HG02884 (cell line): ENCODE measurements around the gene LDAH.
"Not testable (repeated sequence)": the region's sequence is repeated elsewhere in the genome, so short reads cannot be mapped to it uniquely, and the experiment has no call there.

Experiments used
- ATAC-seq: cut with Tn5 transposase; IDR thresholded peaks from one replicate; pipeline ENCODE4 v1.9.1; 2021; ENCODE audit warnings: mild to moderate bottlenecking, moderate library complexity; ENCODE audit not compliant: unreplicated experiment

The LDAH gene

DNA sequence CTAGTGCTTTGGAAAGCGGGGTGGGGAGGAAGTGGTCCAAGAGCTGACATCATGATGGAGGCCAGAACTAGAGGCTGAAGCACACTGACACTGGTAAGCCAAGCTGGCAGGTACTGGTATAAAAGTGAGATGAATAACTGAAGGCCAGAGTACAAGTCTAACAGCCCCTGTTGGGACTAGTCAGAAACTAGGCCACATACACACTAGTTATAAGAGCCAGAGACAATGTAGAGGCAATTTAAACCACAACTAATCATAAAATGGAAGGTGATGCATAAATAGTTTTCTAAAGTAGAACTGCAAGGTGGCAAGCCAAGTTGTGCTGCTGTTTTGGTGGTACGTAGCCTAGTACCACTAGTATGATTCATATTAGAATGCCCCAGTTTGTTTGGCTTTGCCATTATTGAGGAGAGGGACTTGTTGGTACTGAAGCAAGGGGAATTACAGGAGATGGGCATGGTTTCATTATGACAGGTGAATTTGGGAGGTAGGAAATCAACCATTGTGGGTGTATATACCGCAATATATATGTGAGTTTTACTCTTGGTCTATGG is 98.3 kb downstream of the LDAH start:
- ATAC-seq, result no peak

DNA sequence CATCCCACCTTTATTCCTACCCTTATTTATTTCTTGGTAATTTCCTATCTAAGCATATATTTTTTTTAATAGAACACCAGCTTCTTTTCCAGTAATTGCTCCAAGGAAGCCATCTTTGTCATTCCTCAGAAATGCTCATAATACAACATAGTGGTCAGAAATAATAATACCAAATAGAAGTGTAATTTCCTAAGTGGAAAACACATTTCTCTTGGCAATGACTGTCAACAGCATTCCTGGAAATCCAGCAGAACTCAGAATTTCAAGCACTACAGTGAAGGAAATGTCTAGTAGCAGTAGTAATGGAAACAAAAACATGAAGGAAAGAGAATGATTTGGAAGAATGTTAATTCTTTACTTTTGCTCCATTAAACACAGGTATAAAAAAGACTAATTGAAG is 99.4 kb downstream of the LDAH start:
- ATAC-seq, result no peak

DNA sequence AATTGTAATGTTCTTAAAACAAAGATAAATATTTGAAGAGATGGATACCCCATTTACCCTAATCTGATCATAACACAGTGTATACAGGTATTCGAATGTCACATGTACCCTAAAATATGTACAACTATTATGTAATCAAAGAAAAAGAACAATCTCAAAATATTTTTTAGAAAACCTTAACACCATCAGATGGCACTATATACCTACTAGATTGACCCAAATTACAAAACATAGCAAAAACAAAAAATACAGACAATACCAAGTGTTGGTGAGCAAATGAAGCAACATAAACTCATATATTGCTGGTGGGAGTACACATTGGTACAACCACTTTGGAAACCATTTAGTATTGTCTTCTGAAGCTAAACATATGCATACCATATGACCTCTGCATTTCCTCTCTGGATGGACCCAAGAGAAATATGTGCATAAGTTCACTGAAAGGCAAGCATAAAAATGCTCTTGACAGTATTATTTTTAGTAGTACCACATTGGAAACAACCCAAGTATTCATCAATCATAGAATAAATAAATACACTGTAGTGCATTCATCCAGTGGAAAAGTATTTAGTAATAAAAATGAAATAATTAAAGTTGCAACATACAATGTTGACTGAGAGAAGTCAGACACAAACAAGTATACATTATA is 100.2 kb downstream of the LDAH start:
- ATAC-seq, result no peak

DNA sequence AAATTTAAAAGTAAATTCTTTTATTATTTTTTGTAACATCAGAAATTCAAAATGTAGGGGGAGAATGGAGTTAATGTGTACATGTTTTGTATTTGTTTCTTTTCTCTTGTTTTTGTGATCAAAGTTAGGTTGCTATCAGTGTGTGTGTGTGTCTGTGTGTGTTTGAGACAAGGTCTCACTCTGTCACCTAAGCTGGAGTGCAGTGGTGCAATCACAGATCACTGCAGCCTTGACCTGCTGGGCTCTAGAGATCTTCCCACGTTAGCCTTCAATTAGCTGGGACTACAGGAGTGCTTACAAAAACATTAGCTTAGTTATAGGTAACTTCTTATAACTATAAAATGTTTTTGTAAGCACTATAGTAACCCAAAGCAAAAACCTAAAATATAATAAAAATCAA is 105.3 kb downstream of the LDAH start:
- ATAC-seq, result no peak

DNA sequence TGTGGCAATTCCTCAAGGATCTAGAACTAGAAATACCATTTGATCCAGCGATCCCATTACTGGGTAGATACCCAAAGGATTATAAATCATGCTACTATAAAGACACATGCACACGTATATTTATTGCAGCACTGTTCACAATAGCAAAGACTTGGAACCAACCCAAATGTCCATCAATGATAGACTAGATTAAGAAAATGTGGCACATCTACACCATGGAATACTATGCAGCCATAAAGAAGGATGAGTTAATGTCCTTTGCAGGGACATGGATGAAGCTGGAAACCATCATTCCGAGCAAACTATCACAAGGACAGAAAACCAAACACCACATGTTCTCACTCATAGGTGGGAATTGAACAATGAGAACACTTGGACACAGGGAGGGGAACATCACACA is 106.7 kb downstream of the LDAH start:
- ATAC-seq, result not testable (repeated sequence)

DNA sequence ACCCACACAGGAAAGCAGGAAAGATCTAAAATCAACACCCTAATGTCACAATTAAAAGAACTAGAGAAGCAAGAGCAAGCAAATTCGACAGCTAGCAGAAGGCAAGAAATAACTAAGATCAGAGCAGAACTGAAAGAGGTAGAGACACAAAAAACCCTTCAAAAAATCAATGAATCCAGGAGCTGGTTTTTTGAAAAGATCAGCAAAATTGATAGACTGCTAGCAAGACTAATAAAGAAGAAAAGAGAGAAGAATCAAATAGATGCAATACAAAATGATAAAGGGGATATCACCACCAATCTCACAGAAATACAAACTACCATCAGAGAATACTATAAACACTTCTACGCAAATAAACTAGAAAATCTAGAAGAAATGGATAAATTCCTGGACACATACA is 108.5 kb downstream of the LDAH start:
- ATAC-seq, result not testable (repeated sequence)

DNA sequence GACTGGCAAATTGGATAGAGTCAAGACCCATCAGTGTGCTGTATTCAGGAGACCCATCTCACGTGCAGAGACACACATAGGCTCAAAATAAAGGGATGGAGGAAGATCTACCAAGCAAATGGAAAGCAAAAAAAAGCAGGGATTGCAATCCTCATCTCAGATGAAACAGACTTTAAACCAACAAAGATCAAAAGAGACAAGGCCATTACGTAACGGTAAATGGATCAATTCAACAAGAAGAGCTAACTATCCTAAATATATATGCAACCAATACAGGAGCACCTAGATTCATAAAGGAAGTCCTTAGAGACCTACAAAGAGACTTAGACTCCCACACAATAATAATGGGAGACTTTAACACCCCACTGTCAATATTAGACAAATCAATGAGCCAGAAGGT is 109.3 kb downstream of the LDAH start:
- ATAC-seq, result not testable (repeated sequence)

DNA sequence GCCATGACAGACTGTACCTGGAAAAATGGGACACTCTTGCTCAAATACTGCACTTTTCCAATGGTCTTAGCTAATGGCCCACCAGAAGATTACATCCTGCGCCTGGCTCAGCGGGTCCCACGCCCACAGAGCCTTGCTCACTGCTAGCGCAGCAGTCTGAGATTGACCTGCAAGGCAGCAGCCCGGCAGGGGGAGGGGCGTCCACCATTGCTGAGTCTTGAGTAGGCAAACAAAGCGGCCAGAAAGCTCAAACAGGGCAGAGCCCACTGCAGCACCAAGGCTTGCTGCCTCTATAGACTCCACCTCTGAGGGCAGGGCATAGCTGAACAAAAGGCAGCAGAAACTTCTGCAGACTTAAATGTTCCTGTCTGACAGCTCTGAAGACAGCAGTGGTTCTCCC is 111.3 kb downstream of the LDAH start:
- not testable (repeated sequence) for ATAC-seq

DNA sequence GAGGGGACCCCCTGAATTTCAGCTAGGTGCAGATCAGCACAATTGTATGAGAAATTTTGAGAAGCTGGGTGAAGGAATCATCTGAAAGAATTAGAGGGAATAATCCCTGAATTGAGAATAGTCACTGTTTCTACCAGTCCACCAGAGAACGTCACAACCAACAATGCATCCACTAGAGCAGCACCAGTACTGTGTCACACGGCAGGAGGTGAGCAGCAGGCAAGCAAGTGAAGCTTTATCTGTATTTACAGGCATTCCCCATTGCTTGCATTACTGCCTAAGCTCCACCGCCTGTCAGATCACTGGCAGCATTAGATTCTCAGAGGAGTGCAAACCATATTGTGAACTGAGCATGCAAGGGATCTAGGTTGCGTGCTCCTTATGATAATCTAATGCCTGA is 115.3 kb downstream of the LDAH start:
- ATAC-seq, result no peak

DNA sequence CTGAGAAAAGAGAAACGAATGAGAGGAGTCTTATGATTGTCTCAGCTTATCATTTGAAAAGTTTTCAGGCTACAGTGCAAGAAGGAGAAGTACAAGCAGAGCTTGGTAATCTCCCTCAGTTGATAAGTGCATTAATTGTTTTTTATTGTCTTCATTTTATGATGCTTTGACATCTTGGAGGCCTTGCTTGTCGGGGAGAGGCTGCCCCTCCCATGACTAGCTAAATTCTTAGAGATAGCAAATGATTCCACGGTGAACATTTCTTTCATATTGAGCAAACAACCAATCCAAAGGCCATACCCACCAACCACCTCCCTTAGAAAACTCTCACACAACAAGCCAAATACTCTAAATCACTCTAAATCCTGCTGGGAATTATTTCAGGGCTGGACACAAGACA is 116.1 kb downstream of the LDAH start:
- no peak for ATAC-seq

DNA sequence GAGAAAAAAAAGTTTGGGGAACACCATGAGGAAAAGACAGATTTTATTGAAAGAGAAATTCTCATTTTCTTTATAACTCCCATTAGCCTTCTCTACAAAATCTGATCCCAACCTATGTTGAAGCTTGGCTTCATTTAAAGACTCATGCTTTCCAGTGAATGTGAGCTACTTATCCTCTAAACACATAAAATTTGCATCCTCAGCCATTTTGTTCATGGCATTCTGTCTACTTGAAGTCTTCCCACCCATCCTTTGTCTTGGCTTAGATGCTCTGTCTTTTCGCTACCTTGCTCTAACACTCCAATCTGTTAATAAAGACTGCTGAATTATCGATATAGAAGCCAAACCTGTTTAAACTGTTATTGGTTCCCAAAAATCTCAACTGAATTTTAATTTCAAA is 116.7 kb downstream of the LDAH start:
- ATAC-seq, result no peak

DNA sequence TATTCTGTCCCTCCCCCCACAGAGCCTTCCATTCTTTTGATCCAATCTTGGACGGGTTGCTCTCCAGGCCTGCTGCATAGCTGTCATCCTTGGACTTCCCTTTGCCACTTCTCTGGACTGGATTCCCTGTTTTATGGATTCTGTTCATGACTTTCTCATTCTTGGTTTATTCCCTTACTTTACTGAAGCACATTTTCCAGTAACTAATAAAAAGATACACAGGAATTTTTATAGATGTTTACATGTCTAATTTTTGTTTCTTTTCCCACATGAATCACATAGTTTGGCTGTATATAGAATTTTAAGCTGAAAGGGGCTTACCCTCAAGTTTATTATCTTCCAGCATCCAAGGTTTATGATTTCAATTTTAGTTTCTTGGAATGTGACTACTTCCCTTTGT is 118.0 kb downstream of the LDAH start:
- ATAC-seq, result no peak

DNA sequence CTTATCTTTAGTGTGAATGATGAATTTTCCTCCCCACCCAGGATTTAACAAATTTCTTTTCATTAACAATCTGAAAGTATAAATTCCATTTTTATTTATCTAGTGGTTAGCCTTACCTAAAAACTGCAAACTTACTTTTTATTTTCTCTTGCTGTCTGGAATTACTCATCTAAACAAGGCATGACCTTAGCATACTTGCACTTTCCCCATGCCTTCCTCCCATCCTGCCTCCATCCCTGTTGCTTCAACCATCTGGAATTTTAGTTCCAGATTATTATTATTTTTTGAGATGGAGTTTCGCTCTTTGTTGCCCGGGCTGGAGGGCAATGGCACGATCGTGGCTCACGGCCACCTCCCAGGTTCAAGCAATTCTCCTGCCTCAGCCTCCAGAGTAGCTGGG is 120.3 kb downstream of the LDAH start:
- ATAC-seq, result no peak

DNA sequence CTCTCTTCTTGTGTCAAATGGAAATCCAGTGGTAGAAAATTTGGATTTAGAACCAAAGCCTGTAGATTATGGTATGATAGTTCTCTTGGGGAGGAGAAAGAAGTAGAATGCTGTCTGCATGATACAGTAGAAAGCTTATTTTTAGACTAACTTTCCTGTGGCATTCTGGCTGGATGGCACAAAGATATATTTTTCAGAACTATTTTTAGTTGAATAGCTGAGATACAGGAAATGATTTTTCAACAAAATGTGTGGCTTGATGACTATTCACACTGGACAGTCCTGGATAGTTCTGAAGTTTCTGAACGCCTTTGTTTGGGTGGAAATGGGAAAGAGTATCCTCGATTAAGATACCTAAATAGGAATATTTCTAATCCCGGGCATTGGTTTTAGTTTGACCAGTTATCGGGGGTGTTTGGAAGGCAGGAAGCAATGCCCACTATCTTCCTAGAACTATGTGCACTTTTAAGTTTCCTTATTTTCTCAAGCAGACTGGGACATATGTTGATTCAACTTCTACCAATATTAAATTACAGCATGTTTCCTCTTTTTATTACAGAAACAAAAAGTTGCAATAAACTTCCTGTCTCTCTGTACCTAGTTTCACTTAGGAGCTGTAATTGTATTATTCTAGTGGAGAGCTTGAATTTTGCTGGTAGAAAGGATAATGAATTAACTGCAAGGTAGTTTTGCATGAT is 123.8 kb downstream of the LDAH start:
- ATAC-seq, result no peak

DNA sequence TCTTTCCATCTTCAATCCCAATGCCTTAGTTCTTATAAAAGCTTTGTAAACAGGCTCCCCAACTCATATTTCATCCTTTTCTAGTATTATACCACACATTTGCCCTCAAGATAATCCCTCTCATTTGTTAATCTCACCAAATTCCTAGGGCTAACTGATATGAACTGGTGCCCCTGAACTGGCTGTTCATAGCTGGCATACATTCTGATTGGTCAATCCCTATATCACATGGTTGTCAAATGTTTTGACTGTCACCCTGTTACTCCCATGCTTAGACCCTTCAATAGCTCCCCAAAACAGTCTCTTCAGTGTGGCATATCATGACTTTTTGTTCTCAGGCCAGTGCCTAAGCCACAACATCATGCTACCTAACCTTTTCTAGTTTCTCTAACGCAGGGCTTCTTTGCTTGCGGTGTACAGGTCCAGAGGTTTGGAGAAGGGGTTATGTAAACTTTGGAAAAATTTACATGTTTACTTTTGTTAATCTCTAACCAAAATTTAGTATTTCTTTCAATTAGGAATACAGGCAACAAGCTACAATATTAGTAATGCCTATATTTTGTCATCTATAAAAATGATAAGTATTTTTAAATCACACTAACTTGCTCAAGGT is 125.5 kb downstream of the LDAH start:
- no peak for ATAC-seq

DNA sequence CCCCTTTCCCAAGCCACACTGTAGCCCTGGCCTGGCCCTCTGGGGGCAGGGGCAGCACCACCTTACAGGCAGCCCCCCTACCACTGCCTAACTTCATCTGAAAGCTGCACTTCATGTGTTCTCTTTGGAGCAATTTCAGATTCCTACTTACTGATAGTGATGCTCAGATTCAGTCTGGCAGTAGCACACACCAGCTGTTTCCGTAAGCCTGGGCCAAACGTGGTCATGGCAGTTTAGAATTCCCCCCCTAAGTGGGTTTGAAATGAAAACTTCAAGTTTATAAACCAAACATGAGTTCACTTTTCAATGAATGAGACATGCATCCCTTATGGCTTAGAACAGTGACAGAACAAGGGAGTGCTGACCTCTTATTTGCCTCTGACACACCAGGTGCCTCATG is 126.5 kb downstream of the LDAH start:
- no peak for ATAC-seq

DNA sequence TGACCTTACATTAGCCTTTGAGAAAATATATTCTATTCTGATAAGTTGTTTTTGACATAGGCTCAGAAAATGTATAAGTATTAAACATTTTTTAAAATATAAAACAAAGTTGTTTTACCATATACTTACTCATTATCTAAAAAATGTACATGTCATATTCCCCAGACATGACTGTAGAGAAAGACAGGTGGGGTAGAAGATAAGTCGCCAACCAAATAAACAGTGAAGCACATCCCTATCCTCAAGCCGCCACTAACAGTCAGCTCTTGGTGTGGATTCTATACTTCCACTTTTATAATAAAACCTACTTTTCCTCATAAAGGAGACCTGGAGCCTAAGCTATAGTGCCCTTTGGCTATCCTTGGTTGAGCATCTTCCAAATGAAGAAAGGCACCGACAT is 129.6 kb downstream of the LDAH start:
- no peak for ATAC-seq

DNA sequence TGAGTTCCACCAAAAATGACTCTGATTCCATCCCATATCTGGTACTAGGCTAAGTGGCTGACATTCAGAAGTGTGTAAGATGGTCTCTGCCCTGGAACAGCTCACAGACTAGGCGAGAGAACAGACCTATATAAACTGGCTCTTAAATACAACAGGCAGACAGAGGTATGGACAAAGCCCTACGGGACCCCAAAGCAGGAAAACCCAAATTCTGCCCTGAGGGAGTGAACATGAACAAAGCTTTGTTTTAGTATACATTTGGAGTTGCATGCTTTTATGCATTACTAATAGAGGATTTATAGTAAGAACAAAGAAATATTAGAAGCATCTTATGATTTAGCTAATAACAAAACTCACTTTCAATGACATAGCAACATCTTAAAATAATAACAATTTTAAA is 130.8 kb downstream of the LDAH start:
- ATAC-seq, result no peak

DNA sequence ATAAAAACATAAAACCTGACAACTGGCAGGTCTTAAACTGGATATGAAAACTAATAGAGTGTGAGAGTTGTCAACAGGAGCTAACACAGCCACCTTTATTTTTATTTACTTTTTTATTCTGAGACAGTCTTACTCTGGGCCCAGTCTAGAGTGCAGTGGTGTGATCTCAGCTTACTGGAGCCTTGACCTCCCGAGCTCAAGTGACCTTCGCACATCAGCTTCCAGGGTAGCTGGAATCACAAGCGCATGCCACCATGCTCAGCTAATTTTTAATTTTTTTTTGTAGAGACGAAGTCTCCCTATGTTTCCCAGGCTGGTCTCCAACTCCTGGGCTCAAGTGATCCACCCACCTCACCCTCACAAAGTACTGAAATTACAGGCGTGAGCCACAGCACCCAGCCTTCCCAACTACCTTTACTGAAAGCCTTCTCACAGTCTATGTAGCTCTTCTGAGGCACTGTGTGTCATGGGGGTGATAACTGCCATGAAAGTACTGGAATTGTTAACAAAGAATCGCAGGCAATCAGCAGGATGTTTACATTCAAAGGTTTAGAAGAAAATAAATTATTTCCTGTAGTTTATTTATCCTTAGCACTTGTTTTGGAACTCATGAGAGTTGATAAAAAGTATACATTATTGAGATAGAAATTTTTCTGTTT is 131.7 kb downstream of the LDAH start:
- ATAC-seq, result no peak

DNA sequence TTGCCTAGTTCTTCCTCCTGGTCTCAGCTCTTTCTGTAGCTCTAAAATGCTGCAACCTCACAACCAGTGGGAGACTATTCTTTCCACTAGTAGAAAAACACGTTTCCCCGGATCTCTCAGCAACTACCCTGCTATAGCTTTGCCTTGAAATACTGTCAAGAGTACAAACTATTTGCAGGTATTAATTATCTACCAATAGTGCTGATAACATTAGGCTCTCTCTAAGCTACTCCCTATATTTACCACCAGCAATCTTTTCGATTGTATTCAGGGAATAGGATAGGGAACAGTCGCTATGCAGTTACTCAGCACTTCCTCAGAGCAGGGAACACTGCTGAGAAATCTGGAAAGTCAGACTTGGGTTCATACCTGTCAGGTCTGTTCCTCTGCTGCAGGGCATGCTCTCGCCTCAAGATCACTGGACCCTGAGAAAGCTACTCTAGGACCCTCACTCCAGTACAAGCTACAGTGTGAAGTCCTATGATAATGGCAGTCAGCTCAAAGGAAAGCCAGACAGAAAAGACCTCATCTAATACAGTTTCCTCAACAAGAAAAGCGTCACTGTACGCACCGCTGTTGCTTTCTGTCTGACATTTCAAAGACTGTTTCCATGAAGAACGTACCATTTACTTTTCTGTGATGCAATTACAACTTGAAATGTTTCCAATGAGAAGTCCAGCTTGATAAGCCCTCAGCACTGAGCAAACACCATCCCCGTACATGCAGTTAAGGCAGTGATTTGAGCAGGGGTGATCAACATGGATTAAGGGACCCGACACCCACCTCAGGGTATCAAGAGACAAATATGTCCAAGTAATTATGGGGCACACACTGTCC is 133.3 kb downstream of the LDAH start:
- no peak for ATAC-seq
